ENCODE data around the gene GLT8D1. TPM values are rescaled to one million over a fixed set of nuclear protein-coding genes. Genes with fewer than 3 reads are reported as not detected.

Gene GLT8D1
- total RNA-seq, 2 experiments from 2014 or later = 34.0 to 35.6 TPM

DNA sequence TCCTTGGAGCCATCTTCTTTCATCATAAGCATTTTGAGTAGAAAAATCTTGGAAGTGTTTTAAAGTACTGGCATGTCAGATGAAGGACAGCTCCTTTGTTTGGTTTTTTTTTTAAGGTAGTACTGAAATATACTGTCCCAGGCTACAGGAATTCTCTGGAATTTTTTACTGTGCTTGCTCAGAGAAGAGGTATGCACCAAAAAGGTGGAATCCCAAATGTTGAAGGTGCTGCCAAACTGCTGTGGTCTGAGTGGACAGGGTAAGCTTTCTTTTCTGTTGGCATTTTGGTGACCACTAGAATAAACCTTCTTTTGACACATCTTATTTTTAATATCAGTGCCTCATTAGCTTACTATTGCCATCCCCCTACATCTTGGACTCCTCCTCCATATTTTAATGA is 12.5 kb downstream of the GLT8D1 start:
- POLR2A ChIA-PET = interaction anchor here (0.6 to 5.3 kb wide), 2 partner anchors 11 to 336 kb away, joined by 7 to 44 read pairs; partner anchors contain the start of genes GLT8D1 and SPCS1
- DNase-seq (ENCODE audit: low spot score) = no peak
- H3K79me2 ChIP-seq (ENCODE audit: insufficient read depth, low read depth, low read length) = peaks cover 39% of the 10 kb centered on the region
- H3K9me2 ChIP-seq (ENCODE audit: insufficient read depth, low read length) = no peaks in the 10 kb centered on the region
- peaks cover 22% of the 10 kb centered on the region for H3K4me1 ChIP-seq (ENCODE audit: insufficient read depth, low read length, poor library complexity, severe bottlenecking)
- CTCF ChIA-PET (ENCODE audit: unreplicated experiment) = interaction anchor here (0.6 kb wide), 1 partner anchor 725 kb away, joined by 8 read pairs; no protein-coding TSS in a partner anchor
- H3K4me2 ChIP-seq (ENCODE audit: low read length) = no peak overlapping the region
- H3K9me3 ChIP-seq (ENCODE audit: low read length) = no peaks in the 10 kb centered on the region
- H3K36me3 ChIP-seq (ENCODE audit: insufficient read depth, low read length) = peaks cover 99% of the 10 kb centered on the region
- no TSS peak for BruUV-seq (replicated peaks)
- H4K20me1 ChIP-seq (ENCODE audit: insufficient read depth, low read length) = peaks cover 33% of the 10 kb centered on the region
- no peak for TF ChIP-seq EZH2phosphoT487 (IDR thresholded peaks at IDR 0.05; ENCODE audit: borderline replicate concordance, low read depth, low read length)
- TF ChIP-seq, protein P1, sequence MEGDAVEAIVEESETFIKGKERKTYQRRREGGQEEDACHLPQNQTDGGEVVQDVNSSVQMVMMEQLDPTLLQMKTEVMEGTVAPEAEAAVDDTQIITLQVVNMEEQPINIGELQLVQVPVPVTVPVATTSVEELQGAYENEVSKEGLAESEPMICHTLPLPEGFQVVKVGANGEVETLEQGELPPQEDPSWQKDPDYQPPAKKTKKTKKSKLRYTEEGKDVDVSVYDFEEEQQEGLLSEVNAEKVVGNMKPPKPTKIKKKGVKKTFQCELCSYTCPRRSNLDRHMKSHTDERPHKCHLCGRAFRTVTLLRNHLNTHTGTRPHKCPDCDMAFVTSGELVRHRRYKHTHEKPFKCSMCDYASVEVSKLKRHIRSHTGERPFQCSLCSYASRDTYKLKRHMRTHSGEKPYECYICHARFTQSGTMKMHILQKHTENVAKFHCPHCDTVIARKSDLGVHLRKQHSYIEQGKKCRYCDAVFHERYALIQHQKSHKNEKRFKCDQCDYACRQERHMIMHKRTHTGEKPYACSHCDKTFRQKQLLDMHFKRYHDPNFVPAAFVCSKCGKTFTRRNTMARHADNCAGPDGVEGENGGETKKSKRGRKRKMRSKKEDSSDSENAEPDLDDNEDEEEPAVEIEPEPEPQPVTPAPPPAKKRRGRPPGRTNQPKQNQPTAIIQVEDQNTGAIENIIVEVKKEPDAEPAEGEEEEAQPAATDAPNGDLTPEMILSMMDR (conservative IDR thresholded peaks at IDR 0.05; ENCODE audit: low read length) = no peak
- no peak overlapping the region for H2AFZ ChIP-seq (ENCODE audit: low read length)
- H3K4me3 ChIP-seq (ENCODE audit: low read depth, low read length, poor library complexity, severe bottlenecking) = no peak overlapping the region
- H3K27ac ChIP-seq (ENCODE audit: low read depth, low read length, poor library complexity, severe bottlenecking) = no peak overlapping the region
- intact Hi-C loops (cut with micrococcal nuclease; ENCODE audit: unreplicated experiment) = no loop called here

- TF ChIP-seq, protein P1 (conservative IDR thresholded peaks at IDR 0.05; ENCODE audit: low read length) = no peak
- no peak for TF ChIP-seq EZH2phosphoT487 (IDR thresholded peaks at IDR 0.05; ENCODE audit: borderline replicate concordance, low read depth, low read length)
- Histone ChIP-seq H3K27ac (ENCODE audit: low read depth, low read length, poor library complexity, severe bottlenecking) (no peak overlapping the region), H3K9me2 (ENCODE audit: insufficient read depth, low read length) (no peaks in the 10 kb centered on the region), H3K4me3 (ENCODE audit: low read depth, low read length, poor library complexity, severe bottlenecking) (no peak overlapping the region), H3K4me2 (ENCODE audit: low read length) (no peak overlapping the region), H3K36me3 (ENCODE audit: insufficient read depth, low read length) (peaks cover 95% of the 10 kb centered on the region), H4K20me1 (ENCODE audit: insufficient read depth, low read length) (peaks cover 32% of the 10 kb centered on the region), H3K9me3 (ENCODE audit: low read length) (no peaks in the 10 kb centered on the region), H3K79me2 (ENCODE audit: insufficient read depth, low read depth, low read length) (peaks cover 61% of the 10 kb centered on the region), H2AFZ (ENCODE audit: low read length) (no peak overlapping the region), H3K4me1 (ENCODE audit: insufficient read depth, low read length, poor library complexity, severe bottlenecking) (peaks cover 22% of the 10 kb centered on the region)
- ChIA-PET POLR2A (interaction anchor here (0.6 to 5.3 kb wide), 2 partner anchors 14 to 874 kb away, joined by 5 to 44 read pairs; partner anchors contain the start of genes GLT8D1 and SPCS1), CTCF (ENCODE audit: unreplicated experiment) (no interaction called here)
- no peak for DNase-seq (ENCODE audit: low spot score)
- no TSS peak for BruUV-seq (replicated peaks)
- intact Hi-C loops (cut with micrococcal nuclease; ENCODE audit: unreplicated experiment) = no loop called here
These were observed 15.0 kb downstream of the GLT8D1 start for GRCh38 chr3:52690560-52690959.

- DNase-seq (ENCODE audit: low spot score) = no peak
- H3K9me2 ChIP-seq (ENCODE audit: insufficient read depth, low read length) = no peaks in the 10 kb centered on the region
- H3K9me3 ChIP-seq (ENCODE audit: low read length) = no peaks in the 10 kb centered on the region
- H2AFZ ChIP-seq (ENCODE audit: low read length) = no peak overlapping the region
- CTCF ChIA-PET (ENCODE audit: unreplicated experiment) = interaction anchor here (0.6 kb wide), 1 partner anchor 65 kb away, joined by 3 read pairs; no protein-coding TSS in a partner anchor
- peak overlapping the region; percentile 90; the same call in 1 of the 2 replicates for H3K4me2 ChIP-seq (ENCODE audit: low read length)
- peaks cover 73% of the 10 kb centered on the region for H3K79me2 ChIP-seq (ENCODE audit: insufficient read depth, low read depth, low read length)
- TF ChIP-seq EZH2phosphoT487 (IDR thresholded peaks at IDR 0.05; ENCODE audit: borderline replicate concordance, low read depth, low read length) = no peak
- TF ChIP-seq, protein P1 (conservative IDR thresholded peaks at IDR 0.05; ENCODE audit: low read length) = no peak
- peaks cover 29% of the 10 kb centered on the region for H3K4me1 ChIP-seq (ENCODE audit: insufficient read depth, low read length, poor library complexity, severe bottlenecking)
- H3K4me3 ChIP-seq (ENCODE audit: low read depth, low read length, poor library complexity, severe bottlenecking) = no peak overlapping the region
- POLR2A ChIA-PET = interaction anchor here (0.5 to 5.3 kb wide), 4 partner anchors 10 to 82 kb away, joined by 3 to 44 read pairs (median 4); partner anchors contain the start of genes GLT8D1 and SPCS1
- intact Hi-C loops (cut with micrococcal nuclease; ENCODE audit: unreplicated experiment) = loop anchor here (5.0 kb wide), 2 partner anchors 232 to 358 kb away; partner anchors contain the start of genes NISCH and SFMBT1
- no peak overlapping the region for H3K27ac ChIP-seq (ENCODE audit: low read depth, low read length, poor library complexity, severe bottlenecking)
- H4K20me1 ChIP-seq (ENCODE audit: insufficient read depth, low read length) = peaks cover 27% of the 10 kb centered on the region
- BruUV-seq (replicated peaks) = no TSS peak
- peaks cover 81% of the 10 kb centered on the region for H3K36me3 ChIP-seq (ENCODE audit: insufficient read depth, low read length)
These were observed 16.4 kb downstream of the GLT8D1 start for GRCh38 chr3:52689151-52689550.
